HG03354 (cell line): ENCODE measurements around the gene RFT1.
A peak's percentile ranks its signal among the peaks of the same experiment; 100 is the strongest.

Source experiments
- ATAC-seq: cut with Tn5 transposase; IDR thresholded peaks from one replicate; pipeline ENCODE4 v1.9.1; 2021; ENCODE audit warnings: mild to moderate bottlenecking; ENCODE audit not compliant: unreplicated experiment, poor library complexity, severe bottlenecking

RFT1 gene

GRCh38 chr3:53130179-53131061 lies at the start of gene RFT1:
RFT1 (minus strand) TSS chr3:53130435; CDS start chr3:53130400, 35 bp downstream.
- peak; percentile 84 for ATAC-seq

GRCh38 chr3:53179580-53179979 lies 49.3 kb upstream of the RFT1 start:
- no peak for ATAC-seq

- ATAC-seq: no peak
Observed at GRCh38 chr3:53178246-53178645, 48.0 kb upstream of the RFT1 start.

- ATAC-seq: no peak
Observed at GRCh38 chr3:53175613-53176540, 45.6 kb upstream of the RFT1 start.

- peak; percentile 64 for ATAC-seq
Observed at GRCh38 chr3:53174346-53175250, 44.4 kb upstream of the RFT1 start.

GRCh38 chr3:53173107-53173506 lies 42.9 kb upstream of the RFT1 start:
- no peak for ATAC-seq

- no peak for ATAC-seq
Observed at GRCh38 chr3:53171827-53172505, 41.7 kb upstream of the RFT1 start.

- no peak for ATAC-seq
Observed at GRCh38 chr3:53171064-53171418, 40.8 kb upstream of the RFT1 start.

GRCh38 chr3:53170325-53171063 lies 40.3 kb upstream of the RFT1 start:
- peak; percentile 38 for ATAC-seq

GRCh38 chr3:53169832-53170324 lies 39.6 kb upstream of the RFT1 start:
- no peak for ATAC-seq

- ATAC-seq: no peak
Observed at GRCh38 chr3:53169045-53169831, 39.0 kb upstream of the RFT1 start.

GRCh38 chr3:53168175-53168923 lies 38.1 kb upstream of the RFT1 start:
- no peak for ATAC-seq

- peak; percentile 48 for ATAC-seq
Observed at GRCh38 chr3:53167418-53168174, 37.4 kb upstream of the RFT1 start.

- ATAC-seq: peak; percentile 9
Observed at GRCh38 chr3:53166781-53167291, 36.6 kb upstream of the RFT1 start.

GRCh38 chr3:53166206-53166605 lies 36.0 kb upstream of the RFT1 start:
- ATAC-seq: no peak

GRCh38 chr3:53164911-53165310 lies 34.7 kb upstream of the RFT1 start:
- no peak for ATAC-seq
